ENCODE results near the gene ITPR2. TPM values are rescaled to one million over a fixed set of nuclear protein-coding genes. Genes with fewer than 3 reads are reported as not detected.

The ITPR2 gene
- polyA plus RNA-seq, 1 of the 3 experiments (the other 2 are of a cell fraction): 2.3 TPM

DNA sequence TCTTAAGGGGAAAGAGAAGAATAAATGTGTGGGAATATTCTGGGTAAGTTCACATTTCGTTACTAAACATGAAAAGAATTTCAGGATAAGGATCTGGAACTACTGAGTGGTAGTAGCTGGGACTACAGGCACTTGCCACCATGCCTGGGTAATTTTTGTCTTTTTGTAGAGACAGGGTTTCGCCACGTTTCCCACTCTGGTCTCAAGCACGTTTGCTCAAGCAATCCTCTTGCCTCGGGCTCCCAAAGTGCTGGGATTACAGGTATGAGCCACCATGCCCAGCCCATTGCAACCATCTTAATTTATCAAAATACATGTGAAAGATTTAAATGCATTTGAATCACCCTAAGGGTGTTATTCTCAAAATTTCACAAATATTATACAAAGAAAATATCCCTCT, 26.4 kb downstream of the ITPR2 start:
- Histone ChIP-seq H3K9ac (no peak overlapping the region), H3K36me3 (replicated peaks in 1 of 2; ENCODE audit: control insufficient read depth in 1 of 2, insufficient read depth in 2 of 2, low read length in 1 of 2) (no peaks in the 10 kb centered on the region), H4K20me1 (ENCODE audit: insufficient read depth) (no peaks in the 10 kb centered on the region), H3K4me2 (no peak overlapping the region), H3K27ac (ENCODE audit: low read depth in 2 of 2, low read length in 1 of 2) (no peak overlapping the region), H3K9me3 (no peaks in the 10 kb centered on the region), H3K4me3 (ENCODE audit: low read depth in 2 of 2, low read length in 1 of 2) (no peak overlapping the region), H3F3A (replicated peaks; ENCODE audit: insufficient read depth) (peaks cover 28% of the 10 kb centered on the region), H2AFZ (ENCODE audit: low read depth) (no peak overlapping the region), H3K79me2 (ENCODE audit: insufficient read depth) (peaks cover 5% of the 10 kb centered on the region; the same call in 1 of the 2 replicates), H3K4me1 (ENCODE audit: control insufficient read depth in 1 of 2, insufficient read depth in 2 of 2, low read depth in 1 of 2, low read length in 1 of 2) (peaks cover 5 to 25% of the 10 kb centered on the region in 2 experiments; a peak in 3 of 4 replicates), H3K27me3 (ENCODE audit: insufficient read depth) (no peaks in the 10 kb centered on the region), H3K9me2 (no peaks in the 10 kb centered on the region)
- POLR2A ChIA-PET: no interaction called here
- no peak for TF ChIP-seq POLR2AphosphoS5 (IDR thresholded peaks at IDR 0.05; ENCODE audit: low read depth, low read length)
- TF ChIP-seq TCF12 (IDR thresholded peaks at IDR 0.05): no peak
- TF ChIP-seq GABPA (IDR thresholded peaks at IDR 0.05; ENCODE audit: low read depth): no peak
- TF ChIP-seq, protein P1, sequence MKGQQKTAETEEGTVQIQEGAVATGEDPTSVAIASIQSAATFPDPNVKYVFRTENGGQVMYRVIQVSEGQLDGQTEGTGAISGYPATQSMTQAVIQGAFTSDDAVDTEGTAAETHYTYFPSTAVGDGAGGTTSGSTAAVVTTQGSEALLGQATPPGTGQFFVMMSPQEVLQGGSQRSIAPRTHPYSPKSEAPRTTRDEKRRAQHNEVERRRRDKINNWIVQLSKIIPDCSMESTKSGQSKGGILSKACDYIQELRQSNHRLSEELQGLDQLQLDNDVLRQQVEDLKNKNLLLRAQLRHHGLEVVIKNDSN (IDR thresholded peaks at IDR 0.05; ENCODE audit: borderline replicate concordance, low read depth): no peak
- TF ChIP-seq RCOR1 (IDR thresholded peaks at IDR 0.05; ENCODE audit: low read length): no peak
- no peak for TF ChIP-seq GATA2 (CRISPR knock-in tag; IDR thresholded peaks at IDR 0.05)
- TF ChIP-seq, protein P2, sequence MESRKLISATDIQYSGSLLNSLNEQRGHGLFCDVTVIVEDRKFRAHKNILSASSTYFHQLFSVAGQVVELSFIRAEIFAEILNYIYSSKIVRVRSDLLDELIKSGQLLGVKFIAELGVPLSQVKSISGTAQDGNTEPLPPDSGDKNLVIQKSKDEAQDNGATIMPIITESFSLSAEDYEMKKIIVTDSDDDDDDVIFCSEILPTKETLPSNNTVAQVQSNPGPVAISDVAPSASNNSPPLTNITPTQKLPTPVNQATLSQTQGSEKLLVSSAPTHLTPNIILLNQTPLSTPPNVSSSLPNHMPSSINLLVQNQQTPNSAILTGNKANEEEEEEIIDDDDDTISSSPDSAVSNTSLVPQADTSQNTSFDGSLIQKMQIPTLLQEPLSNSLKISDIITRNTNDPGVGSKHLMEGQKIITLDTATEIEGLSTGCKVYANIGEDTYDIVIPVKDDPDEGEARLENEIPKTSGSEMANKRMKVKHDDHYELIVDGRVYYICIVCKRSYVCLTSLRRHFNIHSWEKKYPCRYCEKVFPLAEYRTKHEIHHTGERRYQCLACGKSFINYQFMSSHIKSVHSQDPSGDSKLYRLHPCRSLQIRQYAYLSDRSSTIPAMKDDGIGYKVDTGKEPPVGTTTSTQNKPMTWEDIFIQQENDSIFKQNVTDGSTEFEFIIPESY (IDR thresholded peaks at IDR 0.05; ENCODE audit: borderline replicate concordance, low read depth): no peak
- TF ChIP-seq SMC3 (IDR thresholded peaks at IDR 0.05; ENCODE audit: low read depth, low read length): no peak
- TF ChIP-seq CHD2 (IDR thresholded peaks at IDR 0.05; ENCODE audit: low read length, partially characterized antibody): no peak
- TF ChIP-seq, protein P3, sequence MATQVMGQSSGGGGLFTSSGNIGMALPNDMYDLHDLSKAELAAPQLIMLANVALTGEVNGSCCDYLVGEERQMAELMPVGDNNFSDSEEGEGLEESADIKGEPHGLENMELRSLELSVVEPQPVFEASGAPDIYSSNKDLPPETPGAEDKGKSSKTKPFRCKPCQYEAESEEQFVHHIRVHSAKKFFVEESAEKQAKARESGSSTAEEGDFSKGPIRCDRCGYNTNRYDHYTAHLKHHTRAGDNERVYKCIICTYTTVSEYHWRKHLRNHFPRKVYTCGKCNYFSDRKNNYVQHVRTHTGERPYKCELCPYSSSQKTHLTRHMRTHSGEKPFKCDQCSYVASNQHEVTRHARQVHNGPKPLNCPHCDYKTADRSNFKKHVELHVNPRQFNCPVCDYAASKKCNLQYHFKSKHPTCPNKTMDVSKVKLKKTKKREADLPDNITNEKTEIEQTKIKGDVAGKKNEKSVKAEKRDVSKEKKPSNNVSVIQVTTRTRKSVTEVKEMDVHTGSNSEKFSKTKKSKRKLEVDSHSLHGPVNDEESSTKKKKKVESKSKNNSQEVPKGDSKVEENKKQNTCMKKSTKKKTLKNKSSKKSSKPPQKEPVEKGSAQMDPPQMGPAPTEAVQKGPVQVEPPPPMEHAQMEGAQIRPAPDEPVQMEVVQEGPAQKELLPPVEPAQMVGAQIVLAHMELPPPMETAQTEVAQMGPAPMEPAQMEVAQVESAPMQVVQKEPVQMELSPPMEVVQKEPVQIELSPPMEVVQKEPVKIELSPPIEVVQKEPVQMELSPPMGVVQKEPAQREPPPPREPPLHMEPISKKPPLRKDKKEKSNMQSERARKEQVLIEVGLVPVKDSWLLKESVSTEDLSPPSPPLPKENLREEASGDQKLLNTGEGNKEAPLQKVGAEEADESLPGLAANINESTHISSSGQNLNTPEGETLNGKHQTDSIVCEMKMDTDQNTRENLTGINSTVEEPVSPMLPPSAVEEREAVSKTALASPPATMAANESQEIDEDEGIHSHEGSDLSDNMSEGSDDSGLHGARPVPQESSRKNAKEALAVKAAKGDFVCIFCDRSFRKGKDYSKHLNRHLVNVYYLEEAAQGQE (IDR thresholded peaks at IDR 0.05; ENCODE audit: low read depth, low read length): no peak
- no peak for TF ChIP-seq EZH2phosphoT487 (IDR thresholded peaks at IDR 0.05; ENCODE audit: borderline replicate concordance, low read depth)
- TF ChIP-seq SIN3A (IDR thresholded peaks at IDR 0.05; ENCODE audit: borderline replicate concordance, low read depth, low read length): no peak
- TF ChIP-seq NFIC (IDR thresholded peaks at IDR 0.05; ENCODE audit: borderline replicate concordance): no peak
- no peak for TF ChIP-seq FOSL2 (IDR thresholded peaks at IDR 0.05; ENCODE audit: borderline replicate concordance, low read depth)
- TF ChIP-seq NRF1 (IDR thresholded peaks at IDR 0.05; ENCODE audit: low read depth, low read length): no peak
- TF ChIP-seq, protein P4, sequence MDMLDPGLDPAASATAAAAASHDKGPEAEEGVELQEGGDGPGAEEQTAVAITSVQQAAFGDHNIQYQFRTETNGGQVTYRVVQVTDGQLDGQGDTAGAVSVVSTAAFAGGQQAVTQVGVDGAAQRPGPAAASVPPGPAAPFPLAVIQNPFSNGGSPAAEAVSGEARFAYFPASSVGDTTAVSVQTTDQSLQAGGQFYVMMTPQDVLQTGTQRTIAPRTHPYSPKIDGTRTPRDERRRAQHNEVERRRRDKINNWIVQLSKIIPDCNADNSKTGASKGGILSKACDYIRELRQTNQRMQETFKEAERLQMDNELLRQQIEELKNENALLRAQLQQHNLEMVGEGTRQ (IDR thresholded peaks at IDR 0.05; ENCODE audit: borderline replicate concordance, low read depth, low read length): no peak
- no peak for TF ChIP-seq FOXM1 (IDR thresholded peaks at IDR 0.05; ENCODE audit: low read depth)
- no peak for TF ChIP-seq RAD21 (IDR thresholded peaks at IDR 0.05; ENCODE audit: low read length)
- no peak for TF ChIP-seq MEF2A (IDR thresholded peaks at IDR 0.05; ENCODE audit: borderline replicate concordance, low read depth)
- WGBS (ENCODE audit: low lambda C conversion rate): 89% methylated on average over 5 of the region's 5 CpGs
- CTCF ChIA-PET: interaction anchor here (0.6 to 1.7 kb wide), 2 partner anchors 9 to 53 kb away, joined by 3 to 4 read pairs; no protein-coding TSS in a partner anchor
- DNase-seq: no peak
